GM21526 (cell line): ENCODE data around the gene CYTH4.

Source experiments
- ATAC-seq: cut with Tn5 transposase; IDR thresholded peaks from one replicate; pipeline ENCODE4 v1.9.1; 2021; ENCODE audit warnings: moderate library complexity; ENCODE audit not compliant: unreplicated experiment, low FRiP score

Gene CYTH4

DNA sequence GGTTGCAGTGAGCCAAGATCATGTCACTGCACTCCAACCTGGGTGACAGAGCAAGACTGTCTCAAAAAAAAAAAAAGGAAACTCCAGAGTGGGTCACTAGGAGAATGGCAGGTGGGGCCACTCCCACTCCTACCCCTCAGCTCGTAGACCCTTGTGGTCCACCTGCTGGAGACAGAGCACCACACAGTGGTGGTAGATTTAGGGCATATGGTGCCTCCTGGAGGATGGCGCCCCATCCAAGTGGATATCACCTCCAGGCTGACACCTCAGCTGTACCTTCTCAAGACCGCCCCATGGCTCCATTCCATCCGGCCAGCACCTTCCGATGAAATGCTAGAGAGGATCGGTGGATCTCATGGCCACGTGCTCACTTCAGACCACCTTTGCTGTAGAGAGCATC is 6.2 kb downstream of the CYTH4 start:
- ATAC-seq, result no peak

DNA sequence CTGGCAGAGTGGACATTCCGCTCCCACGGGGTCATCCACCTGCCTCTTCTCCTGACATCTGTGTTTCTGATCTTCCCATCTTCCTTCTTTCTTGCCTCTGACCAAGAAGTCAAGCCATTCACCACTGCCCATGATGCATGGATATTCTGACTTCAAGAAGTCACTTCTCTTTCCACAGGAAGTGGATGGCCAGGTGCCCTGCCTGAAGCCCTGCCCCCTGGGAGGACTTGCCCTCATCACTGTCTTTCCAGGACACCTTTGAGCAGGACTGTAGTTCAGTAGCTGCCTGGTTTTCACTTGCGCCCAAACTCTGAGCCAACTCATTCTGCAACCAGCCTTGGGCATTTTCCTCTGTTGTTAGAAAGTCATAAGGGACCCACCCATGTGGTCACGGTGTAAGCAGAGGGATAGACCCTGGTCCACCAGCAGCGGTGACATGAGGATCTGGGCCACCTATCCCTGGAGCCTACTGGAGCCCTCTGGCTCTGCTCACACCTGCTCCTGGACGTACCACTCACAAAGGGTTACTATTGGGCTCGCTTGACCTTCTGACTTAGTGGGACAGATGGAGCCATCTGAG is 6.9 kb downstream of the CYTH4 start:
- ATAC-seq, result no peak

GRCh38 chr22:37290737-37291136 is 8.4 kb downstream of the CYTH4 start:
- no peak for ATAC-seq

DNA sequence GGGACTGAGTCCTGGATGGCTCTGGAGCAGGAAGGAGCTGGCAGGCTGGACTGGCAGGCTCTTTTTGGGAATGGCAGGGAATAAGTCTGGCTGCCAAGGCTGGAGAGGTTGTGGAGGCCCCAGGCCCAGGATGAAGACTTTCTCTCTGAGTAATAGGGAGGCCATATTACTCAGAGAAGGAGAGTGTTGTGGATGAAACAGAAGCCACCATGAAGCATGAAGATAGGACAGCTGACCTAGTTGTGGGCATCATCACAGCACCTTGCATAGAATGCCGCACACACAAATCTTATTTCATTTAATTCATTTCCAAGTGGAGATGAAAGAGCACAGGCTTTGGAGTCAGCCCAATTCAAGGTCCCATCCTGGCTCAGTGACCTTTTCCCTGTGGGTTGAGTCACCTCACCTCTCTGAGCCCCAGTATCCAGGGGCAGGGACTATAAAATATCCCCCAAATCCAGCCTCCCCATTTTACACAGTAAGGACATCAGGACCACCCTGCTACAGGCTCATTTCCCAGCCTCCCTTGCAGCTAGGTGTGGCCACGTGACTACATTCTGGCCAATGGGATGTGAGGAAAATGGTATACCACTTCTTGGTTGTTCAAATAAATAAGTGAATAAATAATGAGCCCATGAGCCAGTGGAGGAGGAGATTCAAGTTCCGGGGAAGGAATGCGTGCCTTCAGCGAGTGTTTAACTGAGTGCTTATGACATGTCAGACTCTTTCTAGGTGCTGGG is 9.4 kb downstream of the CYTH4 start:
- ATAC-seq, result no peak

DNA sequence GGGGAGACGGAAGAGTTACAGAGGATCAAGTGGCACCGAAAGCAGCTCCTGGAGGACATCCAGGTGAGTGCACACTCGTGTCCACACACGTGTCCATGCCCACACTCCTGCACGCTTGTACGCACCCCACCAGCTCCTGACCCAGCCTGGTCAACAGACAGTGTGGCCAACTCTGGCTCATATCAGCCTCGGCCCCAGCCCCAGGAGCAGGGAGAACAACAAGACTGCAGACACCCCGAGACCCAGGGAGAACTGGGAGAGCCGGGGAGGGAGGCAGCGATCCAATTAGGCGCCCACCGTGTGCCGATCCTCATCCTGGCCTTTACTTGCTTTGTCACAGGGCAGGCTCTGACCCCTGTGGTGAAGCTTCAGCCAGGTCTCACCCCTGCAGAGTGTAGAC is 10.3 kb downstream of the CYTH4 start:
- no peak for ATAC-seq

DNA sequence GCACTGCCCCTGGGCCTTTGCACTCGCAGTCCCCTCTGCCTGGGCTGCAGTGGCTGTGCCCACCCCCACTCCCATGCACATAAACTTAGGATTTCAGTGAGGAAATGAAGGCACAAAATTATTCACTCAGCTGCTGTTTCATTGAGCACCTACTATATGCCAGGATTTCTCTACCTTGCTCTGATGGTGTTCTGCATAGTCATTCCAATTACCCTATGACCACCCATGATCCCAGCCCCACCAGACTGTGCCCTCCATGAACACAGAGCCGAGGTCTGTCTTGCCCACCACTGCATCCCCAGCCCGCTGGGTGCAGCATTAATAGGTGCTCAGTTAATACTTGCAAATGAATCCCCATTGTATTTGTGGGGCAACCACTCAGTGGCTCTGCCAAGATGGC is 10.9 kb downstream of the CYTH4 start:
- no peak for ATAC-seq

DNA sequence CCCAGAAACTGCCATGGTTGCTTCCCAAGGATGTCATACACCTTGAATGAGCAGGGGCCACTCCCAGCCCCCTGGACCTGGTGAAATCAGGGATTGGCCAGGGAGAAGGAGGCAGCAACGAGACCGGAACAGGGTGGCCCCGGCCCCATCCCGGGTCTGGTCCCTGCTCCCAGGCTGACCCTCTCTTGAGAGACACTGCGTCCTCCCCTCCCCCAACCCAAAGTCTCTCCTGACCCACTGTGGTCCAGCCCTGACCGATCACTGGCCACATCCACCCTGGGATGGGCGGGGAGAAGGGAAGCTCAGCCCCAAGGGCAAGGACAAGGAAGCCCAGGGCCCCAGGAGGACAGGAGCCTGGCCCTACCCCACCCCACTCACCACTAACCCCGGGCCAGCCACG is 12.4 kb downstream of the CYTH4 start:
- ATAC-seq, result no peak

DNA sequence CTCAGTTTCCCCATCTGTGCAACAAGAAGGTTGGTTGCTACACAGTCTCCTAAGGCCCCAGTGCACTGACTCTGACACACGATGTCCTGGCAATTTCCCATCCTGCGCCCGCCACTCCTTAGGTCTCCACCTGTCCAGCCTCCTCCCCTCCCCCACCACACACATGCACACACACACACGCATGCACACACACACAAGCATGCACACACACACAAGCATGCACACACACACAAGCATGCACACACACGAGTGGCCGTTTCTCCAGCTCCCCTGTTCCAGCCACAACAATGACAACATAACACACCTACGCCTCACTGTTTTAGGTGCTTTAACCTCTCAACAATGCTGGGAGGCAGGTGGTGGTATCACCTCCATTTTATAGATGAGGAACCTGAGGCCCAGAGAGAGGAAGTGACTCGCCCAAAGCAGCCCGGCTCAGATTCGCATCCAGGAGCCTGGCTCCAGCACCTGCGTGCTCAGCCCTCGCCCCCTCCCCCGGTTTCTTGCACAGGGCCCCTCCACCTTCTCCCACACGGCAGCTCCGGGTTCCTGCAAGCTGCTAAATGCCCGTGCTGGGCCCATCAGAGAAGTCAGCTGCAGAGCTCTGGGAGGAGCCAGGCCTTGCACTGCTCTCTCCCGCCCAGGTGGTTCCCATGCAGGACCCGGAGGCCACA is 13.0 kb downstream of the CYTH4 start:
- no peak for ATAC-seq

DNA sequence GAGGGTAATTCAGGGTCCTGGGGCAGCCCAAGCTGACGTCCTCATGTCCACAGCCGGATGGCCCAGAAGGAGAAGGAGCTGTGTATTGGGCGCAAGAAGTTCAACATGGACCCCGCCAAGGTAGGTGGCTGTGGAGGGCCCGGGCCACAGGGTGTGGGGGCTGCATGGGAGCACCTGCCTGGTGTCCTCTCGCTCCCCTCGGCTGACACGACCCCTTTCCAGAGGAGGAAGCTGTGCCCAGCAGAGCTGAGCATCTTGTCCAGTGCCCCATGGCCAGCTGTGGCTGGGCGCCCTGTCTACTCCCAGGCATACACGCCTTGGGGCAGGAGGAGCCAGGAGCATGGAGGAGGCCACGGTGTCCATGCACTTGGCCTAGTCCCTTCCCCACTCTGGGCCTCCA is 13.6 kb downstream of the CYTH4 start:
- no peak for ATAC-seq

- no peak for ATAC-seq
Measured at GRCh38 chr22:37298748-37299495, 16.6 kb downstream of the CYTH4 start.

- ATAC-seq, result no peak
Measured at GRCh38 chr22:37299969-37300509, 17.7 kb downstream of the CYTH4 start.

GRCh38 chr22:37300551-37301017 is 18.3 kb downstream of the CYTH4 start:
- ATAC-seq, result no peak

GRCh38 chr22:37301144-37301830 is 19.0 kb downstream of the CYTH4 start:
- ATAC-seq, result no peak

DNA sequence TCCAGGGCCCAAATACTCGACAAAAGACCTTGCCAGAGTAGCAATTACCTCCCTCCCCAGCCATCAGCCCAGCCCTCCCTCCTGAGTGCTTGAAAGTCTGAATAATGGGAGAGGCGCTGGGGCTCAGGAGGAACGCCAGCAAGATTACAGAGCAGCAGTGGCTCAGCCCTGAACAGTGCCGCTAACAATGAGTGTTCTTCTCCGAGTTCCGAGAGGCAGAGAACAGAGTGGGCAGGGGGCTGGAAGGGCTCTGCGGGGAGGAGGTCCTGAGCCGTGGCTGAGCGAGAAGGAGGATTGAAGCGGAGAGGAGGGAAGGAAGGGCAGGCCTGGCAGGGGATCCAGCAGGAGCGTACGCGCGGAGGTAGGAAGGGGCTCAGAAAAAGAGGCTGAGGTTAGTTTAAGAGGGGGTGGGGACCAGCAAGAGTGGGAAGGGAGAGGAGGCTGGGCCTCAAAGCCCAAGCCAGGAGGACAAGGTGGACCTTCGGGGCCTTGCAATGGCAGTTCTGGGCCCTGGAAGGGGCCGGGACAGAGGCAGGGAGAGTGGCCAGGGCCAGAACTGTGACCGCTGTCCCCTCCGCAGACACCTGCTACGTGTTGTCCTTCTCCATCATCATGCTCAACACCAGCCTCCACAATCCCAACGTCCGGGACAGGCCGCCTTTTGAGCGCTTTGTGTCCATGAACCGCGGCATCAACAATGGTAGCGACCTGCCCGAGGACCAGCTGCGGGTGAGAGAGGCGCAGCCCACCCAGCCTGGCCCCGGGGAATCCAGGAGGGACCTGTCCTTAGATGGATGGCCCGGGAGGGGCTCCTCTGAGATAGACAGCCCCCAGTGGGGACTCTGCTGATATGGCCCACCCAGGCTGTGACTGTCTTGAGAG is 20.6 kb downstream of the CYTH4 start:
- no peak for ATAC-seq

DNA sequence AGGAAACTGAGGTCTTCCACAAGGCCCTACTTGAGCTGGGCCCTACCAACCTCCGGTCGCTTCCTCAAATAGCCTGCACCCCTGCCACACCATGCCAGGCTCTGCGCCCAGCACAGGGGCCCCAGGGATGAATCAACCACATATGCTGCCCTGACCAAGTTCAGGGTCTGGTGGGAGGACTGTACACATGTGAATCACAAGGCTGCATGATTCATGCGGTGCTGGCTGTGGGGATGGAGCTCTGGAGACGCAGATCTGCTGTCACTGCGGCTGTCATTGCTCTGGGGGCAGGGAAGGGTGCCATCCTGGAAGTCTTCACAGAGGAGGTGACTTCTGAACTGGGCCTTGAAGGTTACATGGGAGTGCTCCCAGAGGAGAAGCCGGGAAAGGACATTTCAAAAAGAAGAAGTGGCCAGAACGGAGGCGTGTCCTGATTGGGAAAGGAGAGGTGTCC is 21.5 kb downstream of the CYTH4 start:
- no peak for ATAC-seq

DNA sequence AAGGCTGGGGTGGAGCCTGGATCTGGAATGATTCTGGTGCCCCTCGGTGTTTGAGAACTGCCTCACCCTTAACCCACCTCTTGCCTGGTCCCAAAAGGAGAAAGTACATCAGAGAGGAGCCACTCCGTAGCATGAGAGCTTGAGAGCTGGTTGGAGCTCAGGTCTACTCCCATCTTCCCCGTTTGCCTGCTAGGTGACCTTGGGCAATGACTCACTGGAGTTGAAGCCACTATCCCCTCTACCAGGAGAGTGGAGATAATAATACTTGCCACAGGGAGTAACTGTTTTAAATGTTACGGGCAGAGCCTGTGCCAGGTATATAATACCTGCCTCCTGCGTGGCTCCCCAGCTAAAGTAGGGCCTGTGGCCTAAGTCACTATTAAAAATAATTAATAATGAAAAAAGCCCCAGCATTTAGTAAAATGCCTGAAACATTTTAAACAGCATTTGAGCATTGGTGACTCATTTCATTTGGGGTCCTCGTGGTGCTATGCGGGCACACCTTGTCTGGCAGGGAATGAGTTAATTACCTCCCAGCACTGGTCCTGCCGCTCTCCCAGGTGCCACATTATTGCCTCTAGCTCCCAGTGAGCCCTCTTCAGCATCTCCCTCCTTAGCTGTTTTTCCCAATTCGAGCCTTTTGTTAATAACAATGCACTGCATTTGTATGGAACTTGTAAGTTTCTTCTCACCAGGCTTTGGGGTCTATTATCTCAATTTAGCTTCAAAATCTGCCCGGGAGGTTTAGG is 22.5 kb downstream of the CYTH4 start:
- no peak for ATAC-seq

DNA sequence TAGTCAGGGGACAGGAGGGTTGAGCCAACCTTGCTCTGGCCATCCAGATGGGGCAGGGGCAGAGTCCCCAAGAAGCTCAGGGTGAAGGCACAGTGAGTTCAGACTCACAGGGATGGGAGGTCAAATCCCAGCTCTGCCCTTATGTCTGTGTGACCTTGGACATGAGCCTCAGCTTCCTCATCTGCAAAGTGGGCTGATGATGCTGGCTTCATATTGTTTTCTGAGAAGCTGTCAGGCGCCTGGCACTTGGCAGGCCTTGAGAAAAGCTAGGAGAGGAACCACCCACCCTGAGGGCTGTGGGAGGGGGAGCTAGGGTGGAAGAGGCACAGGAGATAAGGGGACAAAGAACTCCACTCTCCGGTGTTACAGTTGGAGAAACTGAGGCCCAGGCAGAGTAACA is 23.6 kb downstream of the CYTH4 start:
- ATAC-seq, result no peak

DNA sequence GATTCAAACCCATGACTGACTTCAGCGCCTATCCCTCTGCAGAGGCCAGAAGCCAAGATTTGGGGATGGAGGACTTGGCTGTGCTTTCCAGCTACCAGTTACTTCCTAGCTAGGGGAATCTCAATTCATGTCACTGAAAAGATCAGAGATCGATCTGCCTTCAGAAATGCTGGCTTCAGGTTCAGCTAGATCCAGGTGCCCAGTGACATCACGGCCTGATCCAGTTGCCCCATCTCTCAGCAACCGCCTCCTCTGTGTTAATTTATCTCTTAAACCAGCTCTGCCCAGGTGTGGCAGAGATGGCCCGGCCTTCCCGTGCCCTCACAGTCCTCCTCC is 24.2 kb downstream of the CYTH4 start:
- no peak for ATAC-seq
